Lower lobe of right lung (tissue), 2 donors: ENCODE measurements around the gene APBB3. TPM values are rescaled to one million over a fixed set of nuclear protein-coding genes. Genes with fewer than 3 reads are reported as not detected.
"Not testable (repeated sequence)": the region's sequence is repeated elsewhere in the genome, so short reads cannot be mapped to it uniquely, and the experiment has no call there.

Experiments
- ATAC-seq, 2 donors: fragments of 200-7000 bp; cut with Tn5 transposase; one replicate each; pipeline ENCODE4 v1.9.1; 2020 to 2022; ENCODE audit warnings: mild to moderate bottlenecking in 2 of 2, moderate library complexity in 2 of 2
- DNase-seq: peaks from one replicate; pipeline ENCODE4 v3.0.0-alpha.2; 2020
- H3K27ac ChIP-seq: fragments of 200-600 bp; one replicate; pipeline ENCODE4 v1.8.0; 2022
- H3K27me3 ChIP-seq: fragments of 200-600 bp; one replicate; pipeline ENCODE4 v1.8.0; 2022; ENCODE audit warnings: low read depth
- H3K36me3 ChIP-seq: fragments of 200-600 bp; one replicate; pipeline ENCODE4 v1.8.0; 2022; ENCODE audit warnings: mild to moderate bottlenecking
- H3K4me1 ChIP-seq: fragments of 200-600 bp; one replicate; pipeline ENCODE4 v1.8.0; 2022
- H3K4me3 ChIP-seq: fragments of 200-600 bp; one replicate; pipeline ENCODE4 v1.8.0; 2022; ENCODE audit warnings: mild to moderate bottlenecking
- H3K9me3 ChIP-seq: fragments of 200-600 bp; one replicate; pipeline ENCODE4 v1.8.0; 2022
- intact Hi-C: fragments of 100-400 bp; cut with DNase I; formaldehyde crosslinking; loops from one replicate; pipeline ENCODE4 v1.11.0; 2022
- total RNA-seq: library from RNA; stranded (reverse); fragmentation: NEBNext Ultra II Directional; extraction: Animal tissue kit (Norgen Biotek cat#: 25700); gene quantifications from one replicate; pipeline ENCODE4 v1.2.1, GENCODE V29; 2021
- TF ChIP-seq, protein P1 (sequence below): fragments of 200-600 bp; IDR thresholded peaks from one replicate; pipeline ENCODE4 v1.8.0; 2022; ENCODE audit warnings: antibody characterized with exemption, mild to moderate bottlenecking
- donor health status: DM: no; HTN: yes; CAD: no; lungs with severe emphysema.

Gene APBB3
- total RNA-seq, 1 donor from 2014 or later, result 25.1 TPM

DNA sequence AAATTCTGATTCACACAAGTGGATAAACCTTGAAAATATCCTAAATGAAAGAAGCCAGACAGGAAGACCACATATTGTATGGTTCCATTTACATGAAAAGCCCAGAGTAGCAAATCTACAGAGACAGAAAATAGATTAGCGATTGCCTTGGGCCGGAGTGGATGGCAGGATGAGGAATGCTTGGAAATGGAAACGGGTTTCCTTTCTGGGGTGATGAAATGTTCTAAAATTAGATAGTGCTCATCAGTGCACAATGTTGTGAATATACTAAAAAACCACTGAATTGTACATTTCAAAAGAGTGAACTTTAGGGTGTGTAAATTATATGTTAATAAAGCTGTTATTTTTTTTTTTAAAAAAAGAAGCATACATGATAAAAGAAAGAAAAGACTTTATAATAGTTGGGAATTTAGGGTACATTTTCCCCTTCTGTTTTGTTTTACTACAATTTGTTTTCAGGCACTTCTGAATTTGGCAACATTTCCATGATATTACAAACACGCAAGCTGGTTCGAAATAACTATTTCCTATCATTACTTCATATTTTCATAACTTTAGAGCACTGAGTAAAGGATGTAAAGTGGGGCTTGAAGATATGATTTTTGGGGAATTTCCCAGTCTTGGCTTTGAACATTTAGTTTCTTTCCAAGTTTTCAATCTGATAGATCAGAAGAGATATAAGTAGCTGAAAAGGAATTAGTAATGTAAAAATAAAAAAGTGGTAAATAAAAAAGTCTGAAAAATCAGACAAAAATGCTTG lies 24.1 kb upstream of the APBB3 start:
- H3K4me3 ChIP-seq, result no peak overlapping the region
- intact Hi-C loops, result no loop called here
- TF ChIP-seq, protein P1, sequence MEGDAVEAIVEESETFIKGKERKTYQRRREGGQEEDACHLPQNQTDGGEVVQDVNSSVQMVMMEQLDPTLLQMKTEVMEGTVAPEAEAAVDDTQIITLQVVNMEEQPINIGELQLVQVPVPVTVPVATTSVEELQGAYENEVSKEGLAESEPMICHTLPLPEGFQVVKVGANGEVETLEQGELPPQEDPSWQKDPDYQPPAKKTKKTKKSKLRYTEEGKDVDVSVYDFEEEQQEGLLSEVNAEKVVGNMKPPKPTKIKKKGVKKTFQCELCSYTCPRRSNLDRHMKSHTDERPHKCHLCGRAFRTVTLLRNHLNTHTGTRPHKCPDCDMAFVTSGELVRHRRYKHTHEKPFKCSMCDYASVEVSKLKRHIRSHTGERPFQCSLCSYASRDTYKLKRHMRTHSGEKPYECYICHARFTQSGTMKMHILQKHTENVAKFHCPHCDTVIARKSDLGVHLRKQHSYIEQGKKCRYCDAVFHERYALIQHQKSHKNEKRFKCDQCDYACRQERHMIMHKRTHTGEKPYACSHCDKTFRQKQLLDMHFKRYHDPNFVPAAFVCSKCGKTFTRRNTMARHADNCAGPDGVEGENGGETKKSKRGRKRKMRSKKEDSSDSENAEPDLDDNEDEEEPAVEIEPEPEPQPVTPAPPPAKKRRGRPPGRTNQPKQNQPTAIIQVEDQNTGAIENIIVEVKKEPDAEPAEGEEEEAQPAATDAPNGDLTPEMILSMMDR, result no peak
- DNase-seq (no peak), ATAC-seq (peak in 1 of 2 donors; percentile 44)
- peak overlapping the region; percentile 44 for H3K27ac ChIP-seq
- H3K9me3 ChIP-seq, result no peaks in the 10 kb centered on the region
- no peaks in the 10 kb centered on the region for H3K27me3 ChIP-seq
- peaks cover 34% of the 10 kb centered on the region for H3K4me1 ChIP-seq
- H3K36me3 ChIP-seq, result no peaks in the 10 kb centered on the region

DNA sequence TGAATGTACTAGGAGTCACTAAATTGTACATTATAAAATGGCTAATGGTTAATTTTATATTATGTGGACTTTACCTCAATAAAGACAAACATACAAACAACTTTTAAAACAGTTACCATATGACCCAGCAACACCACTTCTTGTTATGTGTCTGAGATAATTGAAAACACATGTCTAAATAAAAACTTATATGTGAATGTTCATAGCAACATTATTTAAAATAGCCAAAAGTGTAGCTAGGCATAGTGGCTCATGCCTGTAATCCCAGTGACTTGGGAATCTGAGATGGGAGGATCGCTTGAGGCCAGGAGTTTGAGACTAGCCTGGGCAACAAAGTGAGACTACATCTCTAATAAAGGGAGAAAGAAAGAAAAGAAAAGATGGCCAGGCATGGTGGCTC lies 23.1 kb upstream of the APBB3 start:
- H3K9me3 ChIP-seq, result no peaks in the 10 kb centered on the region
- TF ChIP-seq, protein P1, result no peak
- no peaks in the 10 kb centered on the region for H3K27me3 ChIP-seq
- no peaks in the 10 kb centered on the region for H3K36me3 ChIP-seq
- H3K27ac ChIP-seq, result no peak overlapping the region
- no peak for ATAC-seq
- peaks cover 34% of the 10 kb centered on the region for H3K4me1 ChIP-seq
- no peak overlapping the region for H3K4me3 ChIP-seq
- DNase-seq, result no peak
- intact Hi-C loops, result no loop called here

DNA sequence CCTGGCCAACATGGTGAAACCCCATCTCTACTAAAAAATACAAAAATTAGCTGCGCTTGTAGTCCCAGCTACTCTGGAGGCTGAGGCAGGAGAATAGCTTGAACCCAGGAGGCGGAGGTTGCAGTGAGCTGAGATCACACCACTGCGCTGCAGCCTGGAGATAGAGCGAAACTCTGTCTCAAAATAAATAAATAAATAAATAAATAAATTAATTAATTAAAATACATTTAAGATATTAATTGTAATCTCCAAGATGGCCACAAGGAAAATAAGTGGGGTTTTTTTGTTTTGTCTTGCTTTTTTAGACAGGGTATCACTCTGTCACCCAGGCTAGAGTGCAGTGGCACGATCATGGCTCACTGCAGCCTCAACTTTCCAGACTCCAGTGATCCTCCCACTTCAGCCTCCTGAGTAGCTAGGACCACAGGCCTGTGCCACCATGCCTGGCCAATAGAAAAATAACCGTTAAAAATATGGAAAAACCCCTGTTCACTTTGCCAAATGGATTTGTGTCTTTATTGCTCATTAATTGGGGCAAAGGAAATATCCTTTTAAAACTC lies 14.9 kb upstream of the APBB3 start:
- H3K27me3 ChIP-seq, H3K27ac ChIP-seq, DNase-seq, H3K4me3 ChIP-seq, intact Hi-C loops, ATAC-seq, H3K36me3 ChIP-seq, H3K9me3 ChIP-seq: not testable (repeated sequence)
- H3K4me1 ChIP-seq, result peaks cover 35% of the 10 kb centered on the region

DNA sequence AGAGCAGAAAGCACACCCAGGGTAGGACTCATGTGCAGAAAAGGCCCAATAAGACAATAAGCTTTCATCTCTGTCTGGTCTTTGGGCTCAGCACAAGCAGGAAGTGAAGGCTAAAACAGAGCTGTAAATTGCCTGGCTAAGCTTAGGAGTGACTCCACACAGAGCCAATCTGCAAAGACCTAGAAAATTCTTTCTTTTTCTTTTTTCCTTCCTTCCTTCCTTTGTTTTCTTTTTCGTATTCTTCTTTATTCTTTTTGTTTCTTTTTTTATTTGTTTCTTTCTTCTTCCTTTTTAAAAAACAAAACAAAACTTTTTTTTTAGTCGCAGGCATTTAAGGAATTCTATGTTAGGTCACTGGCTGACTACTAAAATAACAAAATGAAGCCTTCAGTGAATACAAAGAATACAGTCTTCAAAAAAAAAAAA lies 12.4 kb upstream of the APBB3 start:
- peak overlapping the region; percentile 19 for H3K27ac ChIP-seq
- DNase-seq (no peak), ATAC-seq (peak in 1 of 2 donors; percentile 20)
- TF ChIP-seq, protein P1, result no peak
- no peaks in the 10 kb centered on the region for H3K27me3 ChIP-seq
- intact Hi-C loops, result no loop called here
- no peak overlapping the region for H3K4me3 ChIP-seq
- H3K36me3 ChIP-seq, result no peaks in the 10 kb centered on the region
- H3K4me1 ChIP-seq, result peaks cover 41% of the 10 kb centered on the region
- no peaks in the 10 kb centered on the region for H3K9me3 ChIP-seq

DNA sequence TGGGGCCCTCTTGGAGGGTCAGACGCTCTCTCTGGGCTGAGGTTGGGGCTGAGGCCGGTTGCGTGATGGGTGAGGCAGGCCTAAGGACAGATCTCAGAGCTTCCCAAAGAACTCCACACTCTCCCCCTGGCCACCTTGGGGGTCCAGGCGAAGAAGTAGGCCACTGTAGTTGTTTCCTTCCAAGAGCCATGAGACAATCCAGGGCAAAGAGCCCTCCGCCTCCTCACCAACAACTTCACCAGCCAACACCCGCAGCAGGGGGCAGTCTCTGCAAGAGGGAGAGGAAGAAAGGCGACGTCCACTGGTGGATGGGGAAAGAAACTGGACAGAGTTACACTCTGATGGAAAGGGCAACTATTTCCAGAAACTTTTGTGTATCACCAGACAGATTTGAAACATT lies 10.9 kb upstream of the APBB3 start:
- TF ChIP-seq, protein P1, result peak; percentile 54
- Histone ChIP-seq H3K4me1 (peaks cover 39% of the 10 kb centered on the region), H3K27me3 (no peaks in the 10 kb centered on the region), H3K9me3 (no peaks in the 10 kb centered on the region), H3K4me3 (no peak overlapping the region), H3K27ac (no peak overlapping the region), H3K36me3 (peaks cover 3% of the 10 kb centered on the region)
- ATAC-seq, result peak; percentile 77 to 81
- peak; percentile 80 for DNase-seq
- intact Hi-C loops, result no loop called here

DNA sequence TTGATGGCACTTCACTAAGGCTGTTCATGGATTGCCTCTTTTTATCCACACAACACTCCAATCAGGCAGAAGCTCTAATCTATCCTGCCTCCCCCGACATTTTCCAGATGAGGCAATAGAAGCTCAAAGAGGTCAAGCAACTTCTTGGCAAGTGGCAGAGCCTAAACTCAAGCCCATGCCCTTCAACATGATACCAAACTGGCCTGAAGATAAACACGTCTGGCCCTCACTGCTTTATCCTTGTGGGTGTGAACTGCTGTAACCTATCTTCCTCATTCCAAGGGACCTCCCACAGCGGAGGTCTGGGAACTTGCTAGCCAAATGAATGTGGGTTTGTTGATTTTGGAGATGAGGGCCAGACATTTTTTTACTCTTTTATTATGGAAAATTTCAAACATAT lies 9.8 kb upstream of the APBB3 start:
- H3K36me3 ChIP-seq, result peaks cover 7% of the 10 kb centered on the region
- no peaks in the 10 kb centered on the region for H3K9me3 ChIP-seq
- no peak overlapping the region for H3K27ac ChIP-seq
- DNase-seq (no peak), ATAC-seq (peak; percentile 50 to 58)
- H3K4me3 ChIP-seq, result no peak overlapping the region
- peaks cover 51% of the 10 kb centered on the region for H3K4me1 ChIP-seq
- TF ChIP-seq, protein P1, result no peak
- intact Hi-C loops, result no loop called here
- H3K27me3 ChIP-seq, result no peaks in the 10 kb centered on the region
